ENCODE data around the gene MAP6. TPM values are rescaled to one million over a fixed set of nuclear protein-coding genes. Genes with fewer than 3 reads are reported as not detected.

The MAP6 gene
- total and polyA plus RNA-seq, 2 of the 13 experiments (the other 11 are each of a cell fraction or from before 2014, with no cell fraction given) = 0.04 TPM; not detected in 1

- TF ChIP-seq ONECUT2 (CRISPR knock-in tag; IDR thresholded peaks at IDR 0.05) = no peak
- TF ChIP-seq ZNF761 (CRISPR knock-in tag; conservative IDR thresholded peaks at IDR 0.05) = 0 out of 2 replicates have a peak, but pooled peaks have one; percentile 42
- TF ChIP-seq ZFAT (CRISPR knock-in tag; conservative IDR thresholded peaks at IDR 0.05) = no peak
- TF ChIP-seq HMGXB4 (CRISPR knock-in tag; IDR thresholded peaks at IDR 0.05; ENCODE audit: borderline replicate concordance in 1 of 2, low read depth in 1 of 2) = peak; percentile 72 to 77; a peak in 2 of 4 replicates
- TF ChIP-seq POLR2G (IDR thresholded peaks at IDR 0.05; ENCODE audit: low read depth, low read length) = no peak
- peak; percentile 40; the same call in 1 of the 2 replicates for TF ChIP-seq GABPB1 (CRISPR knock-in tag; IDR thresholded peaks at IDR 0.05)
- TF ChIP-seq ZBTB21 (CRISPR knock-in tag; IDR thresholded peaks at IDR 0.05) = no peak
- TF ChIP-seq HMG20A (CRISPR knock-in tag; IDR thresholded peaks at IDR 0.05; ENCODE audit: borderline replicate concordance) = no peak
- TF ChIP-seq NR2F1 (CRISPR knock-in tag; IDR thresholded peaks at IDR 0.05) = no peak
- no peak for TF ChIP-seq NR1H2 (CRISPR knock-in tag; IDR thresholded peaks at IDR 0.05; ENCODE audit: borderline replicate concordance, low read depth)
- no peak for TF ChIP-seq KMT2B (CRISPR knock-in tag; IDR thresholded peaks at IDR 0.05)
- TF ChIP-seq ATRX (CRISPR knock-in tag; IDR thresholded peaks at IDR 0.05; ENCODE audit: borderline replicate concordance) = no peak
- TF ChIP-seq ZNF619 (CRISPR knock-in tag; IDR thresholded peaks at IDR 0.05) = no peak
- no peak for TF ChIP-seq ZC3H4 (CRISPR knock-in tag; IDR thresholded peaks at IDR 0.05; ENCODE audit: borderline replicate concordance)
- no peak for TF ChIP-seq LBX2 (CRISPR knock-in tag; IDR thresholded peaks at IDR 0.05; ENCODE audit: borderline replicate concordance)
- TF ChIP-seq ZNF274 (CRISPR knock-in tag; IDR thresholded peaks at IDR 0.05) = no peak
- TF ChIP-seq PATZ1 (CRISPR knock-in tag; IDR thresholded peaks at IDR 0.05) = peak; percentile 59; the same call in 1 of the 2 replicates
- no peak for TF ChIP-seq ARID3A (IDR thresholded peaks at IDR 0.05; ENCODE audit: low read depth, low read length)
- TF ChIP-seq ZNF546 (CRISPR knock-in tag; conservative IDR thresholded peaks at IDR 0.05) = no peak
- no peak for TF ChIP-seq ZNF652 (CRISPR knock-in tag; IDR thresholded peaks at IDR 0.05; ENCODE audit: borderline replicate concordance, low read depth)
- no peak for TF ChIP-seq TBP (CRISPR knock-in tag; IDR thresholded peaks at IDR 0.05)
- TF ChIP-seq ZBTB43 (CRISPR knock-in tag; conservative IDR thresholded peaks at IDR 0.05) = no peak
Measured at GRCh38 chr11:75706260-75706729, 37.5 kb upstream of the MAP6 start (continued).
